Bone marrow (tissue), 2 donors: ENCODE measurements around the gene TEX261.

Experiments
- DNase-seq, 2 donors: peaks; one replicate each; lab custom pipeline; 2025; lab: John Stamatoyannopoulos, UW

The TEX261 gene

DNA sequence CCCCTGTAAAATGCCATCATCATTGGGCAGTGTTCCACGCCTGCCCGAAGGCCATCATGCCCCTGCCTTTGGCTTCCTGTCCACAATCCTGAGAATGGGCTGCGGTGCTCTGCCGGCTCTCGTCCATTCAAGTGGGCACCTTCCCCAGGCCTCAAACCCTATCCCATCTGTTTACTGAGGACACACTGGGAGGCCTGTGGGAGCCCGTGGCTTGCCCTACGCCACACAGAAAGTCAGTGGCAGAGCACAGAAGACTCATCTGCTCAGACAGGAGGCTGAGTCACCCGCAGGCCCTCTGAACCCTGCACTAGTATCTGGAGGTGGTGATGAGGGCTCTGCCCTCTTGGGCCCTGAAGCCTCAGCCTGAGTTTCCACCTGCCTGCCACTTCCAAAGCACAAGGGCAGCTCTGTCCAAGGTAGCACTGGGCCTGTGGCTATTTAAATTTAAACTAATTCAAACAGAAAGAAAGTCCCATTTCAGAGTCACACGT lies 35.4 kb downstream of the TEX261 start:
- DNase-seq: no peak

DNA sequence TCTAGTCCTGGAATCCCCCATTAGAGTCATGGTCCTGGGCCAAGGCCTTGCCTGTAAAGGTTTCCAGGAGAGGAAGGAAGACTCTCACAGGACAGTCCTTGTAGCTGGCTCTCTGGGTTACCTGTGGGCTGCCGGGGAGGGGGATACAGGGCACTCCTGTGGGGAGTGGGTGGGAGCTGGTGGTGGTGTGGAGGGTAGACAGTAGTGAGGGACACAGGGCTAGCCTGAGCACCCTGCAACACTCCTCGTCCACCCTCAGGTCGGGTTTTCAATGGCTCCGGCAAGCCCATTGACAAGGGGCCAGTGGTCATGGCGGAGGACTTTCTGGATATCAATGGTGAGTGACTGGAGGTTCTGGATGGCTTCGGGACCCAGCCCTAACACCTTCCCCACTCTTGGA lies 35.9 kb downstream of the TEX261 start:
- no peak for DNase-seq

DNA sequence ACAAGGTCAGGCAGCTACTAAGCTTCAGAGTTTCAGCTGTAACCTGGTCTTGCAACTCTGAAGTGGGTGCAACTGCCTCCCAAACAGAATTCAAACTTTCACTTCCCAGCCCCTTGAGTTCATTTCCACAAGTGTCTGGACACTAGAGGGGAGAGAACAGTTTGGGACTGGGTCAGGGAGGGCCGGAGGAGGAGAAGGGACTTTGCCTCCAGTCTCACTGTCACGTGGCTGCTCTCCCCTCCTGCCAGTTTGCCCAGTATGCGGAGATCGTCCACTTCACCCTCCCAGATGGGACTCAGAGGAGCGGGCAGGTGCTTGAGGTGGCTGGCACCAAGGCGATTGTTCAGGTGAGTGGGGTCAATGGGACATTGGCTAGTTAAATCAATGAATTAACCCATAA lies 36.9 kb downstream of the TEX261 start:
- no peak for DNase-seq

DNA sequence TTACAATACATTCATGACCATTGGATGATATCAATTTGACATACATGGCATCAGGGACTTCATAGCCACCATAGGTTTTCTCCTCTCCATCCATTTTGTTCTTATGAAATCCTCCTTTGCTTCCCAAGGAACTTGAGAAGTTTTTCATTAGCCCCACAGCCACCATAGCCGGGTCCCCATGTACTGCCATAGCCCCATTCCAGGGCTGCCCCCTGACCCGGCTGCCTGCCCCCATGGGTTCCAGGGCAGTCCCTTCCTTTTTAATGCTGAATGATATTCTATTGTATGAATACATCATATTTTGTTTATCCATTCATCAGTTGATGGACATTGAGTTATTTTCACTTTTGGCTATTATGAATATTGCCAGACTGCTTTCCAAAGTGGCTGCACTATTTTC lies 38.5 kb downstream of the TEX261 start:
- DNase-seq: no peak

DNA sequence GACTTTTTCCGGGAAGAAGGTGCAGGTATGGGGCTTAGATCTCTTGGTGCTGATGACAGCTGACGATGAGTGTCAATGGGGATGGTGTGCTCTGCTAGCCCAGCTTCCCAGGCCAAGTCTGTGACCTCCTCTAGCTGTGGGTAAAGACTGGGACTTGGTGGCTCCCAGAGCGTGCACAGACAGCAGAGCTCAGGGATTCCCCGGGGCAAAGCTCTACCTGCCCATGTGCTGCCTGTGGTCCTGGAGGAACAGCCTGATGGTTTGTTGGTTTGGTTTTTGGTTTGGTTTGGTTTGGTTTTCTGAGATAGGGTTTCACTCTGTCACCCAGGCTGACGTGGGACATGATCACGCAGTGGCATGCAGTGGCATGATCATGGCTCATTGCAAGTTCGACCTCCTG lies 39.8 kb downstream of the TEX261 start:
- no peak for DNase-seq

DNA sequence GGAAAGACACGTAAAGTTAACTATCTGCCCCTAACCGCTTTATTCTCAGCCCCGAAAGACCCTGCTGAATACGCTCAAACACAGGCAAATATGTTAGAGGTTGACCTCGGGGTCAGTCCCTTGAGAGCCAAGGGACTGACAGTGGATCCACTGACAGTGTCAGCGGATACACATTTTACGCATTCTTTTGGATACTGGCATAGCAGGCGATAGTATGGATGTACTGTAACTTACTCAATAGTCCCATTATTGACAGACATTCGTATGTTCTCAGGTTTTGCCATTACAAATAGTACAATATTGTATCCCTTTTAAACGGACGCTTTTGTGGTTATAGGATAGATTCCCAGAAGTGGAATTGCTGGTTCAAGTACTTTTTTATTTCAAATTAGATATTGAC lies 45.6 kb downstream of the TEX261 start:
- no peak for DNase-seq

DNA sequence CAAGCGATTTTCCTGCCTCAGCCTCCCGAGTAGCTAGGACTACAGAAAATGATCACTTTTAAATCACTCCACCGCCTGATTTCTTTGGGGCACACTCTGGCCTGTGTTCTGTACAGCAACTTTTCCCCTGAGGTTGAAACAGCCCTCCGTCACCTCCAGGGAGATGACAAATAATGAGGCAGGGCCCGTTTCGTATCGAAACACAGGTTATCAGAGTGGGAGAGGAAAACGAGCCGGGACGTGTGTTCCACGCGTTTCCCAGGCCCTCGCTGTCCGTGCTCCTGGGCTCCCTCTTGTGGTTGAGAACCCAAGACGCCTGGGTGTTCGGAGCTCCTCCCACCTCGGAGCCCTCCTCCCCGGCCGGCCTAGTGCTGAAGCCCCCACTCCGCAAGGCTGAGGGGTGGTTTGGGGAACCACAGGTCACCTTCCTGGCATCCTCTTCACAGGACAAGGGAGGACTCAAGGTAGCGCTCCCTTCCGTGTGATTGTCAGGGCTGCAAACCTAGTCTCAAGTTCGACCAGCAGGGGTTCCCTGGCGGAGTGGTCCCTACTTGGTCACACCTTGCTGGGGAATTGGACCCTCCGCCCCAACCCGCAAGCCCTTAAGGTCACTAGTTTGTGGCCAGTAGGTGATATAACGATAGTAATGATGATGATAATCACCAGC lies 46.2 kb downstream of the TEX261 start:
- DNase-seq: peak; percentile 35 to 57

DNA sequence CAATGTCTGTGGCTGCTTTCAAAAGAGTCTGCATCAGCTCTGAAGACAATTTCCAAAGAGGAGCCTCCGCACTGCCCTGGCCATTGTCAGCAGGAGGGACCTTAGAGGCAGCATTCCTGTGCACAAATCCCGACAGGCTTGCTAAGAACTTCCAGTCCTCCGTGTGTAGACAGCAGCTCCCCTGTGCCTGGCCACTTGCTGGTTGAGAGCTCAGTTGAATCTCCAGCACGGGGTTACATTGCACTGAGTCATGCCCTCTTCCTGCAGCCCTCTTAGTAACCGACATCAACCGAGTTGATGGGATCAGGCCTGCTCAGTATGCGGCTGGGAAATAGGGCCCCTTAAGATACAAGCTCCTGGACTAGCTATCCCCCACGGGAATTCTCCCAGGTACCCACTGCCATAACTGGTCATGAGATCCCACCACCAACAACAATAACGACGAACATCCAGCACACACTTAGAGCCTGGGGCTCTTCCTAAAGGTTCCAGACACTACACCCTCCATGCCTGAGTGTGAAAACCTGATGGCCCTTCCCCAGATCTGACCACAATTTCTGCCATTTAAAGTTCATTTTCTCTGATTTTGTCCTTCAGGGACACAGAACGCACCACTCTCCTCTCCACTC lies 47.0 kb downstream of the TEX261 start:
- DNase-seq: no peak

DNA sequence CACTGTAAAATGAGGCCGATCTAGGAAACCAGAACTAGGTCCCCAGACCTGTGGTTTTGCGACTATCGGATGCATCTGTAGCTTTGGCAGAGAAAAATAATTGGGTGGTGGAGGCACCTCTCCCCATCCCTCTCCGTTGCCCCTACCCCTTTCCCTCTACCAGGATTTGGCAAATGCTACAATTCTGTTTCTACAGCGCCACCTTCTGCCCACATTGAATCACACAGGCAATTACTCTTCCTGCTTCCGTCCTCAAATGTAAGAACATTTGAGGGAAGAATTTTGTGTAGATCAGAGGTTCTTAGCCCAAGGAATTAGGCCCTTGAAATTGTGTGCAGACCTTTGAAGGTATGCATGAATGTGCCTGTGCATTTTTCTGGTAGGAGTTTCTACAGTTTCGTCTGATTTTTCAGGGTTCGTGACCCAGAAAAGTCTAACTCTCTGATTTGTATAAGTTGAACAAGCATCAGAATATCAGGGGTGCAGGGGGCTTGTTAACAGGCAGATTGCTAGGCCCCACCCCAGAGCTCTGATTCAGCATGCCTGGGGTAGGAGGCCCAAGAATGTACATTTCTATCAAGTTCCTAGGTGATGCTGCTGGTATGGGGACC lies 47.7 kb downstream of the TEX261 start:
- peak in 1 of 2 donors; percentile 14 for DNase-seq

DNA sequence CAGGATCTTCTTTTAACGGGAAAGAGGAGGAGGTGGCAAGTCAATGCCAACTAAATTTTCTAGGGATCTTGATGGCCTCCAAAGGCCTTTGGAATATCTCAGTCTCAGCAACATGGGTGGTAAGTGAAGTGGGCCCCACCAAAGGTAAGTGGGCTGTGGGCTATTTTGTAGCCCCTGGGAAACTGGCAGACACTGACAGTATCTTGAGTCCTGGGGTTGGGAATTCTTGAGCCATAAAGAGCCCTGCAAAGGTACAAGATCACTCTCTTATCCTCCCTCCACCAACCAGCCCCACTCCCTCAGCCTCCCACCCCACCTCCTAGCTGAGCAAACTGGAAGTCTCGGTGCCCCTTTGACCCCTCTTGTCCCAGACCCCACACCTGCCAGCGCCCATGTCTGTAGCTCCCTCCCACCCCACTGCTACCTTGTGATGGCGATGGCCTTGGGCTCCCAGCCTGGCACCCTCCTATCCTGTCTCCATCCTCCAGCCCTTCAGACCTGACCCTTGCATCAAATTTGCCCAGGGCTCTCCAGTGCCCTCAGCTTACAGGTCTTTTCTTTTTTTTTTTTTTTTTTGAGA lies 50.5 kb downstream of the TEX261 start:
- no peak for DNase-seq

DNA sequence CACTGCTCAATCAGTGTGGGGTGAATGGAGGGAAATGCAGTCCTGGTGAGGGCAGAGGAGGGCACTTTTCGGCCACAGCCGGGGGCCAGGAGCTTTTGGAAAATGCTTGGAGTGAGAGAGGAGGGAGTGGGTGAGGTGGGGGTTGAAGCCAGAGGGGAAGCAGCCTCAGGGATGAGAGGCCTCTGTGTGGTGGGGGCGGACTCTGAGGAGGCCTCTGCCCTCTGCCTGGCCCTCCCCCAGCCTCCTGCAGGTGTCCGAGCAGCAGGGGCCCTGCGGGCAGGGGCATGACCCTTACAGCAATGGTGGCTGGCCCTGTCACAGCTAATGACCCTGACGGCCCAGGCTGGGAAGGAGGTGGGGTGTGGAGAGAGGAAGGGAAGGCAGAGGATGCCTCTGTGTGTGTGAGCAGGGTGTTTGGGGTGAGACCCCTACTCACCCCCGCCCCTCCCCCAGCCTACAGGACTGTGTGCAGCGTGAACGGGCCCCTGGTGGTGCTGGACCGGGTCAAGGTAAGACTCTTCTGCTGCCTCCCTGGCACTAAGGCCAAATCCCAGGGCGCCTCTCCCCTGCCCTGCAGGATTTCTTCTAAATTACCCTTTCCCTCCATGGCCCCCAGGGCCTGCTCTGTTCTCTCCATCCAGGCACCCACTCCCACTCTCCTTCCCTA lies 51.3 kb downstream of the TEX261 start:
- DNase-seq: no peak

DNA sequence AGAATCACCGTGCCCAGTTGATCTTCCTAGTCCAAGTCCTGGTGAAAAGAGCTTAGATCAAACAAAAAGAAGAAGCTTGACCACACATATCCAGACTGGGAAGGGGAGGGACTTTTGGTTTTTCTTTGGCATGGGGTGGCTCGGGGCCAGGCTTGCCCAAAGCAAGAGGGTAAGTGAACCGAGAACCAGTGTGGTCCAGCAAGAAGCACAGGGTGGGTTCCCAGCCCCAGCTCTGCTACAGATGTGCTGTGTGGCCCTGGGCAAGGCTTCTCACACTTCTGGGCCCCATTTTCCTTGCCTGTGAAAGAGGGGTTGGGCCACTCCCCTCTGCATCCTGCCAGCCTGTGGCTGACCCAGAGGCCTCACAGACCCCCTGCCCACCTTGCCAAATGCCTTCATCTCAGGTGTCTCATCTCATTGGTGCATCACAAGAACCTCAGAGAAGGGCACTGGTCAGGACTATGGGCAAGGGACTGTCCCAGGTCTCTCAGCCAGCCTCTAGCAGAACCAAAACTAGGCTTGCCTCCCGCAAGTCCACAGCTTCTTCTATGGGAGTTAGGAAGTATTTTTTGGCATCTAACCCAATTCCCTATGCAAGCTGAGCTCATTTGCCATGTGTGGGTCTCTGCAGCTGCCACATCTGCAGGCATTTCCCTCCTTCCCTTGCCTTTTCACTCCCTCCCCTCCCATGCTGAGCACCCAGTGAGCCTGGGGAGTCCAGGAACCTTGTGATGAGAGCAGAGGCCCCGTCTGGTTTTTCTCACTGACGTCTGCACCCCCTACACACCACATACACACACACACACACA lies 52.1 kb downstream of the TEX261 start:
- DNase-seq: no peak

DNA sequence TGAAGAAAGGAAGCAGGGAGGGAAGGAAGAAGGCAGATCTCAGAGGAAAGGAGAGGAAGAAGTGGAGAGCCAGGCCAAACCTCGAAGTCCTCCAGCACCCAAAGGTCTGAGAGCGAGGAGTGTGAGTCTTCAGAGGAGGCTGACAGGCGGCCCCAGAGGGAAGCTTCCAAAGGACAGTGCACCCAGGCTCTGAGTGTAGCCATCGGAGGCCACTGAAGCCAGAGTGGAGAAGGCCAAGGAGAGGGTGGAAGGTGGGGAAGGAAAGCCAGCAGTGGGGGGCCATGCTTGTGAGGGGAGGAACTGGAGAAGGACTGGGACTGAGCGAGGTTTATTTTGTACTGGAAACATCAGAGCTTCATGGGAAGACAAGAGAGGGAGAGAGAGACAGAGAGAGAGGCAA lies 53.0 kb downstream of the TEX261 start:
- DNase-seq: no peak

DNA sequence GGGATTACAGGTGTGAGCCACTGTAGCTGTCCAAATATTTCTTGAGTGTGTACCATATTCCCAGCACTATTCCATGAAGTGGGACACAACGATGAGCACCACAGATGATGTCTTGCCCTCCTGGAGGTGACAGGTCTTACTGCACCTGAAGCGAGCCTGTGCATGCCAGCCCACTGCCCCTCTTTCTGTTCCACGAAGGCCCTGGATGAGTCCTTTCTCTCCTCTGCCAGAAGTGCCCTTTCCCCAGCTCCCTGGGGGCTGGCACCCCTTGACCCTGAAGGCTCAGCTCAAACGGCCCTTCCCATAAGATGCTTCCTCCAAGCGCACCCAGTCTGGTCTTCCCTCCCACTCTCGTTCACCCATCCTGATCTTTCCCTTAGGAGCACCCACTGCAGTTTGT lies 53.5 kb downstream of the TEX261 start:
- no peak for DNase-seq

DNA sequence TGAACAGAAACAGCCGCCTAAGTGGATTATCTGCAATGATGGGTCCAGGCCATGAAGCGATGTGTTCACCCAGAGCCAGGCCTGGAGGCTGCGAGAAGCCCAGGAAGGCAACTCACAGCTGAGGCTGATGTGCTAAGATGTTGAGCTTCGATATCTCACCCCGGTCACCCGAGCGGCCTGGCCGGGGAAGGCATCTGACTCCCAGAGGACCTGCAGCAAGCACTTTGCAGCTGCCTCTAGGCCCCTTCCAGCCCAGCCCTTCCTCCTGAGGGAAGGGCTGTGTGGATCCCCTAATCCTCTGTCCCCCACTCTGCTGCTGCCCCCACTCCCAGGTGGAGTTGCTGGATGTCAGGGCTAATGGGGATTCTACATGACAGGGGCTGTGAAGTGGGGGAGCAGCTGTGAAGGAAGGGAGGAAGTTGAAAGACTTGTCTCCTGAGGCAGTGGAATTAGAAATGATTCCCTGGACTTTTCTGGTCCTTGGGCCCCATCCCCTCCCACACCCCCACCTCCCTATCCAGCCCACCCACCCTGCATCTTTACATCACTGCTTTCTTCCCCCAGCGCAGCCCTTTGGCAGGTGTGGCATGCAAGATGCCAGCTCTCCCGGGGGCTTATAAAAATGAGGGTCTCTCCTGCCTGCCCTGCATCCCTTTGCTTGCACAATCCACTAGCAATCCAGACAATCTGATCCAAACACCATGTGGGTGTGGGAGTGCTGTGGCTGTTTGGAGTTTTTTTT lies 54.7 kb downstream of the TEX261 start:
- DNase-seq: no peak

DNA sequence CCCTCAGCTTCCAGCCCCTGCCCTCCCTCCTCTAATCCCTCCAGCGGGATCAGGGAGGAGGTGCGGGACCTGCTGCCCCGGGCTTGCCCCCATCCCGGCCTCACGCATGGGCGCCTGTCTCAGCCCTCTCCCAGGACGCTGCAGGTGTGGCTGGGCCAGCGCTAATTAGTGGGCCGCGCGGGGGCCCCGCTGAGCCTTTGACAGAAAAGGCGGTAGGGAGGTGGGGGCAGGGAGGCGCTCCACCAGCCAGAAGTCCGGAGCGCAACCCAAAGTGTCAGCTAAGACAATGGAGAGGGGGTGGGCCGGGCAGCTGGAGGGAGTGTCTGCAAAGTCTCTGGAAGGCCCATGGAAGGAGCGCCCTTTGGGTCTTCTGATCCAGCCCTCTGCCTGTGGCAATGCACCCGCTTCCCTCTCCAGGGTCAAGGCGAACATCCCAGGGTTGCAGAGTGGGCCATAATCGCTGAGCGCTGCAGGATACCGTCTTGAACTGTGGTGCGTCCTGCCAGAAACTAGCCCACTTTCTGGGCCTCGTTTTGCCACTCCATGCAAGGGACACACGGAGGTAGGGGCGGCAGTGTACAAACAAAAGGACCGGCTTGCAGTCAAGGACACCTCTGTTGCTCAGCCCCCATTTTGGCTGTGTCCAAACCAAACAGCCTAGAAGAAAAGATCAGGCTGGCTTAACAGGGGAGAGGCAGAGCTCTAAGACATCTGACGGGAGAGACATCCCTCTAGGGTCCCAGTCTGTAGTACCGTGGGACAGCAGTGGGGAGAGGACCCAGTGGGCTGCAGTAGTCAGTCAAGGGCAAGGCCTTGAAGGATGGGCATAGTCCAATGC lies 55.5 kb downstream of the TEX261 start:
- DNase-seq: no peak

DNA sequence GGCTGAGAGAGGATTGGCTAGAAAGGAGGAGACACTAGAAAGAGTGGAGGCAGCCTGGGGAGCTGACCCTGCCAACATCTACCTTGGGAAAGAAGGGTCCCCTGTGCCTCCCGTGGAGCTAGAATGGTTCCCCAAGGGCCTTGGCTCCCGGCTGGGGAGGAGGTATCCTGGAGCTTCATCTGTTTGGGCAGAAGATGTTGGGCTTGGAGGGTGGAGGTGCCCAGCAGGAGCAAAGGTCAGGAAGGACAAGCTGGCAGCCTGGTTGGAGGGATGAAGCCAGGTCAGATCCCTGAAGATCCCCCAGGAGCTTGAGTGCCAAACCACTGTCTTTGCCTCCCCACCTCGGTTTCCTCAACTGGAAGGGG lies 56.1 kb downstream of the TEX261 start:
- no peak for DNase-seq

DNA sequence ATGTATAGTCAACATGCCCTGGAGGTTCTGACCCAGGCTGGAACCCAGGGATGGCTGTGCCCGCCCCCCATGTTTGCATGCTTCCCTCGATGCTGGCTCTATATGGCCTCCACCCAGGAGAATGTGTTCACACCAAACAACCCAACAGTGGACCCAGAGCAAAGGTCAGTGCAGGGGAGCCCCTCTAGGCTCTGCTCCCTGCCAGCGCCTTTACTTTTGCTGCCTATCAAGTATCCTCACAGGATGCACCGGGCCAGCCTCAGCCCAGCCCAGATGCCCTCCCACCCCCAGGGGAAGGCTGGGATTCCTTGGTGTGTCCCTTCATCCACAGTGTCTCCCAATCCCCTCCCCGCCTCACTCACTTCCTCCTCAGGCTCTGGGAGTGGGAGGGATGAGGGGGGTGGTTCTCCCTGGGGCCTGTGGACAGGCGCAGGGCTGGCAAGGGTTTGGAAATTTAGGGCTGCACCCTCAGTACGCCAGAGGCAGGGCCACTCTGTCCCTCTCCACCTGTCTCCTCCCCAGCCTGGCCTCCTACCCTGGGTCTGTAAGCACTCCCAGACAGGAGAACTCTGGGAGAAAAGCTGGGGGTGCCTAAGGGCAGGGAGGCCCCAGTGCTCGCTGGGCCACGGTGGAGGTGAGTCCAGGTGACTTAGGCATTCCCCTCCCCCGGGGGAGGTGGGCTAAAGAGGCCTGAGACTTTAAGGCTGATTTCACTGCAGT lies 56.6 kb downstream of the TEX261 start:
- DNase-seq: no peak

DNA sequence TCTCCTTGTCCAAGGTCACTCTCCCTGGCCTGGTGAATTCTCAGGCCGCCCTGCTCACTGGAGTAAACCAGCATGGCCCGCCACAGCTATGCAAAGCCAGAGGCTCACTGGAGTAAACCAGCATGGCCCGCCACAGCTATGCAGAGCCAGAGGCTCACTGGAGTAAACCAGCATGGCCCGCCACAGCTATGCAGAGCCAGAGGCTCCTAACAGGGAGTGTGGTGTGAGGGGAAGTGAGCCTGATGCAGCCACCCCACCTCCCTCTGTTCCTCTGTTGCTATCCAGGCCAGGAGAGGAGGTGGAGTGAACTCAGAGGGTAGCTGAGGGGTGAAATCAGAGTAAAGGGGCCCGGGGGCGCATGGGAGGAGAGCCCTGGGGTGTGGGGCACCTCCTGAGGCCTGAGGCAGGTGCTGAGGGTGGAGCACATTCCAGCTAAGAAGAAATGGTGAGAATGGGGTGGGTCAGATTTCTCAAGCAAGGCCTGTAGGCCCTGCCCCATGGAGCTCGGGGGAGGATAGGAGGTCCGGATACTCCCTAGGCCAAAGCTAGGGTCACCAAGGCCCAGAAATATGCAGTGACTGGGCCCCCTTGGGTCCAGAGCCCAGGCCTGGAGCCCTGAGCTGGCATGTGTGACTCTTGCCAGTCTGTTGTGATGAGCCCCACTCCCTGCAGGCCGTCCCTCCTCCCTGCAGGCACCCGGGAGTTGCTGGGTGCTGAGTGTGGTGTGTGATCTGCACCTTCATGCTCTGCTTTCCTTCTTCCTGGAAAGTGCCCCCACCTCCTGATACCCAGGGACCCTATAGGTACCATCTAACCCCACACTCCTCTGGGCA lies 57.5 kb downstream of the TEX261 start:
- DNase-seq: no peak
